HG03520 (cell line): ENCODE measurements around the gene TENM3.

Experiments used
- ATAC-seq: cut with Tn5 transposase; IDR thresholded peaks from one replicate; pipeline ENCODE4 v1.9.1; 2021; ENCODE audit warnings: mild to moderate bottlenecking, moderate library complexity; ENCODE audit not compliant: unreplicated experiment

Gene TENM3

DNA sequence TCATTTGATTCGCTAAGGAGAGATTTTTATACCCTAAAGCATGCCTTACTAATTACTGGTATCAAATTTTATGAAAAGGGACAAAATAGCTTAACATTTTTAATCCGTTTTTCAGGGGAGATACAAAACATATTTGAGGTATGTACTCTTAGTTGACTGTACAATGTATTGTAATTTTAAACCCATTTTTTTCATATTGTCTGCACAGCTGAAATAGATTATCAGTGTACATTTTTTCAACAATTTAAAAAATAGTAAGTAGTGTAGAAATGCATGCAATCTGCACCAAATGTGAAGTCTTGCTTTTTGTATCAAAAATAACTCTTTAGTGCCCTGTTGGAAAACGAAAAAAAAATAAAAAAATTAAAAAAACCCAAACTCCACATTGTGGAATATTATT, 82.2 kb downstream of the TENM3 start:
- ATAC-seq: no peak

GRCh38 chr4:182325848-182326255, 82.7 kb downstream of the TENM3 start:
- ATAC-seq: no peak

DNA sequence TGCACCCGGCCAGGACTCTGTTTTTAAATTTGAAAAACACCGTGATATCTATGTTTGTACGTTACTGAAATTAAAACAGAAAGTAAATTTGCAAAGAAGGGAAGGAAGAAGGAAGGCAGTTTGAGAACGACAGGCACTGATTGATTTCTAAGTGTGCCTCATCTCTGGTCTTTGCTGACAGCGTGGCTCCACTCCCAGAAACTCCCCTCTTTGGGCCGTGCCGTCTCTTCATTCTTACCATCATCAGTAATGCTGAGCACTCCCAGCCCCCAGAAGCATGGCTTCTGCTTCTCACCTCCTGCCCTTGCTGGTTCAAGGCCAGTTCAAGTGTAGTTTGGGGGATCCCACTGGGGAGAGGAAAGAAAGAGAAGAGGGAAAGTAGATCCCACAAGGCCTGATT, 85.3 kb downstream of the TENM3 start:
- no peak for ATAC-seq

GRCh38 chr4:182337366-182337765, 94.2 kb downstream of the TENM3 start:
- no peak for ATAC-seq

- ATAC-seq: no peak
Observed at GRCh38 chr4:182338063-182338462, 94.9 kb downstream of the TENM3 start.

- ATAC-seq: no peak
Observed at GRCh38 chr4:182338746-182339145, 95.5 kb downstream of the TENM3 start.

DNA sequence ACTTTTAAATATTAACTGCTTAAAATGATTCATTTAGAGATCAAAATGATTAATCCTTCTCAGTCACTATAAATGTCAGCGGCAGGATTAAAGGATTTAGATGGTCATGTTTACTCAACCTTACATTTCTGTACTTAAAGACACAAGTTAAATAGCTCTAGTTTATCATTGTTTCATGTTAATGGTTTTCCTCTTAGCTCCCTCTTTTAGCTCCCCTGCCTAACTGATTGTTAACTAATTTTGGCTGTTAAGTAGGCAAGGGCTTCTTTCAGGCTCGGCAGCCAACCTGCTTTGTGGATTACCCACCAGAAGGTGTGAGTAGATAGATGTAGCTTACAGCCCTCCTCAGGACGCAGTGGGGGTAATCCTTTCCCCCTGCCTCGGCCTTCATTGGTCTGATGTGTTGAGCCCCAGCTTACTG, 96.0 kb downstream of the TENM3 start:
- ATAC-seq: no peak

GRCh38 chr4:182343453-182343852, 100.3 kb downstream of the TENM3 start:
- ATAC-seq: no peak

DNA sequence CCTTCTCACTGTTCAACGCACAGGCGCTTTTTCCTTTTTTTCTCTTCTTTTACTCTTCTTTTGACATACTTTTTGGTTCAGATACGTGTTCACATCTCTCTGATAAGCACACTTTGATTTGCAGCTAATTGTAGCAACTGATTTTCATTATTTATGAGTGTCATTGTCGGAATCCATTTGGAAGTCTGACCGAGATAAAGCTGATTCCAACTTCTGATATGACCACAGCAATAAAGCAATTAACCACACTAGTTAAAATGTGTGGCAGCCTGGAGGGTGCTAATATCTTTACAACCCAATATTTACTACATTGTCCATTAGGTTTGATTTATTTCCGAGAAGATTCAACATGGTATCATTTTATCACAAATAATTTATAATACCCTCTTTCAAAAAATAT, 101.8 kb downstream of the TENM3 start:
- ATAC-seq: no peak

DNA sequence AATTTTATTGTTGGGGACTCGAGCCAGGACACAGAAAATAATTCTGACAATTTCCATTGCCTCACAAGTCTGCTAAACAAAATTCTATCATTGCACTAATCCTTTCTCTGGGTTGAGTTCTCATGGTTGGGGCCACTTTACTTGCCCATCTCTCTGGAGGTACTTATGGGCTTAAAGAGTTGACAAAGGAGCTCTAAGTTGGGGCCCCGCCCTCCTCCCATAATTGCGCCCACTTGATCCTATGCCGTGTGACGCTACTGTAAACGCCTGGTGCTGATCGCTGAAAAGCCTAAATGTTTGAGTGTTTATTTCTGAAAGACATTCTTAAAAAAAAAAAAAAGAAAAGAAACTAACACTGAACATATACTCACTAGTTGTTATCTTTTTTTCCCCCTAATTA, 103.0 kb downstream of the TENM3 start:
- no peak for ATAC-seq

GRCh38 chr4:182346675-182347375, 103.6 kb downstream of the TENM3 start:
- ATAC-seq: no peak

GRCh38 chr4:182348779-182349326, 105.7 kb downstream of the TENM3 start:
- no peak for ATAC-seq

DNA sequence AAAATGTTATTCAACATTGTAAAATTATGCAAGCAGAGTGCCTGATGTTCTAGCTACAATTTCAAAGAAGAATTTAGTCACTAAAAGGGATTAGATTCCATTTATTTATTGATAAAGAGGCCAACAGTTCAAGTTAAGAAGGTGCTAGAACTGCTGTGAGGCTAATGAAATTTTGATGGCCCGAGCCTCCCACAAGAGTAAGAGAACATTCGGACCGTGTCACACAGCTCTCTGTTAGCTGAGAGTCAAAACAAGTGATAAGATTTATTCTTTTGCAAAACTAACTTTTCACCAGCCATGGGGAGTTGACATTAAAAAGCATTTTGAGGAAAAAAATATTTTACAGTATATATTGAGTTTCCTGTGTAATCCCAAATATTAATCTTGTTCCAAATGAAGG, 106.8 kb downstream of the TENM3 start:
- no peak for ATAC-seq

DNA sequence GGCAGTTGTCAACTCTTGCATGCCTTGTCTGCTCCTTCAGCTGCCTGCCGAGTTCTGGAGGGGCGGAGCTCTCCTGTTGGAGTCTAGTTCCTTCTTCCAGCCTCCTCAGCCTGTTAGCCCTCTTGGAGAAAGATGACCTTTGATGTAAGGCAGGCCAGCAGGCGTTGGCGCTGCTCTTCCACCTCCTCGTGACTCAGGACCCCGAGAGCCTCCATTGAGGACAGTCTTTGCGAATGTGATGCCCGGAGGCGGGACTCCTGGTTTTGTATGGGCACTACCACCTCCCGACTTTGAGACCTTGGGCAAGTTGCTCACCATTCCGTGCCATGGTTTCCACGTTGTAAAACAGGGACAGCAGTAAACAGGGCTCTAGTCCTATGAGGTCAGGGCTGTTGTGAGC, 108.3 kb downstream of the TENM3 start:
- ATAC-seq: no peak

DNA sequence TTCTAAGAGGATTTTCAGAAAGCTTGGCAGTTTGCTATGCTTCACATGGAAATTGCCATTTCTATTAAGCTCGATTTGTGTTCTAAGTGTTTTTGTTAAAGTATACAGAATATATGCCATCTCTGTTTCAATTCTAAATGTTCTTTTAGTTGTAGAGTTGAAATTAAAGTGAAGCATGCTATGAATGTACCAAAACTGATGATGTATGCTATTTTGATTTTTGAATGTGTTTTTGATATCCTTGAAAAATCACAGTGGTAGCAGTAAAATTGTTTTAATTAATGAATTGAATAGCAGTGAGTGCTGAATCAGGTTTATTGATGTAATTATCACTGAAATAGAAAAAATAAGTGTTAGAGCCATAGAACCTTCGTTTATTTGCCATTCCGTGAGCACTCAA, 110.9 kb downstream of the TENM3 start:
- ATAC-seq: no peak

- no peak for ATAC-seq
Observed at GRCh38 chr4:182354867-182355266, 111.7 kb downstream of the TENM3 start.

- ATAC-seq: no peak
Observed at GRCh38 chr4:182367153-182367552, 124.0 kb downstream of the TENM3 start.

DNA sequence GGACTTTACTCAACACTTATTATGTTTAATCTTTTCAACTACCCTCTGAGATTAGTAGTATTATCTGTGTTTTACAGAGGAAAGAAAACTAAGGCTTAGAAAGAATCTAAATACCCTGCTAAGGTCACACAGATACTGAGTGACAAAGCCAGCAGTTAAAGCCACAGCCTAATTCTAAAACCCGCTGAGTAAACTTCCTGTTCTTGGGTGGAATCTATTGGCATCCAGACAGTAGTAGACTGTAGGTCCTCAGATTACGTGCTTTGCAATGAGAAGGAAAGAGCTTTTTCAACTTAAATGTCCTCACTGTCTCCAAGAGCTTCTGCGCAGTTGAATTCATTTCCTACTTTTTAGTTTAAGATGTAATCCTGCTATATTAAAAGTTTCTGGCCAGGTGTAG, 126.0 kb downstream of the TENM3 start:
- no peak for ATAC-seq

GRCh38 chr4:182370491-182370890, 127.3 kb downstream of the TENM3 start:
- ATAC-seq: no peak

DNA sequence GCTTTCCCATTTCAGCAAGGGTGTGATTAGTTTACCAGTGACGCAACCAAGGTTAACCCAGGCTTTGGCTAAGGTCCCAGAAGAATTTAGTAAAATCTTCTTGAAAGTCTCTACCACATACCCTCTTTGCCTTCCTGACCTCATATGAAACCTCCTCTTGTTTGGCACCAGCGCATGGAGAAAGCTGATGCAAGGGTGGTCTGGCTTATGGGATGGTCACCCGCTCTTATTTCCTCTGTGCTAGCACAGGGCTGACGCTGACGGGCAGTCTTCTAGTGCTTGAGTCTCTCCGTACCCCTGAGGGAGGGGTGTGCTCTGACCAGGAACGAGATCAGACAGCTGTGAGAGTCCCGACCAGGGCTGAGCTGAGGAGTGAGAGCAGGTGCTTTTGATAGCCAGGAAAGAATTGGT, 137.6 kb downstream of the TENM3 start:
- ATAC-seq: no peak

GRCh38 chr4:182382941-182383340, 139.7 kb downstream of the TENM3 start:
- ATAC-seq: no peak

DNA sequence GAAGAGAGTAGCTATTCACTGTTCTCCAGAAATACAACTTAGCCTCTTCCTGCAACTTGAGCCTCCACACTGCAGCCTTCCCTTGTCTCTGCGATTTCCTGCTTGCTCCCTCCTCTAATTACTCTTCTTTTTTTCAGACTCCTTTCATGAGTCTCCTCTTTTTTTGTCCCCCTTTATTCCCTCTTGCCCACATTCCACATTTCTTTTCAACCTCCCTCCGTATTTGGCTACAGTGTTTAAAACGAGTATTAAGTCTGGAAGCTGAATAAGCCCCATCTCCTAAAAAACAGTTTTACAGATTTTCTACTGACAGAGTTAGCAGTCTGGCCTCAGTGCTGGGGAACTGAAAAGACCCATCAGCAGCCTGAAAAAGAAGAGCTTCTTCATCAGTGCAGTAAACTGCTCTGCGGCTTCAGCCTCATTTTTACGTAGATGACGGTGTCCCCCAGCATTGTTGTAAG, 141.5 kb downstream of the TENM3 start:
- no peak for ATAC-seq

DNA sequence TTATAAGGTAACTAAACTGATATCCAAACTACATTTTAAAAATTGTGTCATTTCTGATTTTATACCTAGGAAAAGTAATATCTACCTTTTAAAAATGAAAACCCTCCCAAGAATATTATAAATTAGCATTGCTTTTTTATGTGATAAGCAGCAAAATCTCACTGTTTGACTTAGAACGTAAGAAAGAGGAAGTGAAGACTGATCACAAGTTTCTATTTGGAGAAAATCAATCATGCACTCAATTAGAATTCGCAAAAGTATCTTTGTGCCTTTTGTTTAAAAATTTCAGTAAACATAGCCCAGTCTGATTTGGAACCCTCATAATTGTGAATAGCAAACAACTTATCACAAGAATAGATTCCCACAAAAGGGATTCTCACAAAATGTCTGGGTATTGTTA, 142.7 kb downstream of the TENM3 start:
- no peak for ATAC-seq
